HUES6 (cell line): ENCODE data around the gene ARL4A.
"Not testable (repeated sequence)": the region's sequence is repeated elsewhere in the genome, so short reads cannot be mapped to it uniquely, and the experiment has no call there.

Source experiments
- H3K27ac ChIP-seq: 2 replicates; pipeline ENCODE4 v1.7.0; 2013; ENCODE audit warnings: low read depth, mild to moderate bottlenecking, low read length, inconsistent platforms
- H3K27me3 ChIP-seq: 2 replicates; pipeline ENCODE4 v1.6.1; 2013; ENCODE audit warnings: low read length; ENCODE audit not compliant: control insufficient read depth, insufficient read depth
- H3K36me3 ChIP-seq: 2 replicates; pipeline ENCODE4 v1.6.1; 2013; ENCODE audit warnings: low read length; ENCODE audit not compliant: control insufficient read depth, insufficient read depth
- H3K4me1 ChIP-seq: 2 replicates; pipeline ENCODE4 v1.6.1; 2013; ENCODE audit warnings: low read length; ENCODE audit not compliant: control insufficient read depth, insufficient read depth
- H3K4me3 ChIP-seq: 2 replicates; pipeline ENCODE4 v1.5.1; 2013; ENCODE audit warnings: low read depth, low read length
- H3K9ac ChIP-seq: one replicate; pipeline ENCODE4 v1.6.1; 2013; ENCODE audit warnings: mild to moderate bottlenecking, low read length
- H3K9me3 ChIP-seq: 2 replicates; pipeline ENCODE4 v1.6.1; 2013; ENCODE audit warnings: low read depth, low read length; ENCODE audit not compliant: control insufficient read depth, insufficient read depth

Gene ARL4A

DNA sequence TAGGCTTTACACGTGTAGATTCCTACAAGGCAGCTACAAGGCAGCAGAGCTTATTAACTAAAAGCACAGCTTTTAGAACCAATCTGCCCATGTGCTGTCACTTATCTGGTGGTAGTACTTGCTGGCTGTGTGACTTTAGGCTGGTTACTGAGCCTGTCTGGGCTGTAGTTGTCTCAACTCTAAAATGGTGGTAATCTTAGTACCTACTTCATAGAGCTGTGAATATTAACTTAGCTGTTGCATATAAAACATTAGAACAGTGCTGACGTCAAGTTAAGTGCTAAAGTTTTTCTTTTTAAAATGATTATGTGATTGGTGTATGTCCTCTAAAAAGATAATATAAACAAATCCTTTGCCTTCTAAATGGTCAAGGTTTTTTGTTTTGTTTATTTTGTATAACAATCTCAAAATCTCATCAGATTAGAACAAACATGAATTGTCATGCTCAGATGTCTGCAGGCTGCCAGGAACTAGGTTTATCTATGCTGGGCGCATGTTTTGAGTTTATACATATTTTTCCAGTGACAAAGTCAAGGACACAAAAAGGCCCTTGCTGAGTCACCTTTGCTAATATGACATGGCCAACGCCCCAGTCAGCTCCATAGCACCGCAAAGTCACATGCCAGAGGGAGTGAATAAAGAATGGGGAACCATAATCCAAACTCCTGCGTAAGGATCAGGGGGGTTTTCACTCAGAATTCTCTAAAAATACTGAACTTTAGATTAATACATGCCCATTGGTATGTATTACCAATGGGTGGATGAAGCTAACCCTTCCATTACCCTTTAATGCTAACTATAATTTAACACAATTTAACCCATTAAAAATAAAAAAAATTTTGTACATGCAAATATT, 39.8 kb upstream of the ARL4A start:
- no peaks in the 10 kb centered on the region for H3K27me3 ChIP-seq
- peaks cover 22% of the 10 kb centered on the region; the same call in 1 of the 2 replicates for H3K4me1 ChIP-seq
- no peaks in the 10 kb centered on the region for H3K36me3 ChIP-seq
- no peaks in the 10 kb centered on the region for H3K9me3 ChIP-seq
- H3K4me3 ChIP-seq: no peak overlapping the region
- no peak overlapping the region for H3K9ac ChIP-seq
- no peak overlapping the region for H3K27ac ChIP-seq

GRCh38 chr7:12648704-12649261, 38.6 kb upstream of the ARL4A start:
- Histone ChIP-seq H3K27ac (no peak overlapping the region), H3K27me3 (no peaks in the 10 kb centered on the region), H3K9ac (no peak overlapping the region), H3K4me1 (peaks cover 22% of the 10 kb centered on the region; the same call in 1 of the 2 replicates), H3K4me3 (no peak overlapping the region), H3K9me3 (no peaks in the 10 kb centered on the region), H3K36me3 (no peaks in the 10 kb centered on the region)

DNA sequence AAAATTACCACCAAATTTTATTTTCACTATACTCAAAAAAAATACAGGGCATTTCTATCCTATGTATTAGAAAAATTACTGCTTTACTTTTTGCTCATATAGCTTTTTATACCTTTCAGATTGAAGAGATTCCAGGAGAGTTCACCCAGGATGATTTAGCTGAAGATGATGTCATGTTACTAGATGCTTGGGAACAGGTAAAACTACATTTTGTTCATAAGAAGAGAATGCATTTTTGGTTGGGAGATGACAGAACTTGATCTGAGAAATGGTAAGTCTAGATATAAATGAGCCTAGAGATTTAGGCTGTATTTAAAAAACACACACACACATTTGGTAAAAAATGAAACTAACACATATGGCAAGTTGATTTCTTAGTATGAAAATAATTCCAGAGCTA, 38.1 kb upstream of the ARL4A start:
- Histone ChIP-seq H3K4me1 (peaks cover 22% of the 10 kb centered on the region; the same call in 1 of the 2 replicates), H3K9ac (no peak overlapping the region), H3K27ac (no peak overlapping the region), H3K9me3 (no peaks in the 10 kb centered on the region), H3K27me3 (no peaks in the 10 kb centered on the region), H3K4me3 (no peak overlapping the region), H3K36me3 (no peaks in the 10 kb centered on the region)

- Histone ChIP-seq H3K9ac (no peak overlapping the region), H3K27ac (no peak overlapping the region), H3K4me1 (peaks cover 22% of the 10 kb centered on the region; the same call in 1 of the 2 replicates), H3K9me3 (no peaks in the 10 kb centered on the region), H3K27me3 (no peaks in the 10 kb centered on the region), H3K36me3 (no peaks in the 10 kb centered on the region), H3K4me3 (no peak overlapping the region)
Observed at GRCh38 chr7:12650080-12650479, 37.4 kb upstream of the ARL4A start.

GRCh38 chr7:12653110-12653509, 34.3 kb upstream of the ARL4A start:
- no peaks in the 10 kb centered on the region for H3K36me3 ChIP-seq
- H3K9ac ChIP-seq: no peak overlapping the region
- H3K9me3 ChIP-seq: no peaks in the 10 kb centered on the region
- 0 out of 2 replicates have a peak, but pooled peaks cover 5% of the 10 kb centered on the region for H3K4me1 ChIP-seq
- no peak overlapping the region for H3K4me3 ChIP-seq
- no peaks in the 10 kb centered on the region for H3K27me3 ChIP-seq
- no peak overlapping the region for H3K27ac ChIP-seq

DNA sequence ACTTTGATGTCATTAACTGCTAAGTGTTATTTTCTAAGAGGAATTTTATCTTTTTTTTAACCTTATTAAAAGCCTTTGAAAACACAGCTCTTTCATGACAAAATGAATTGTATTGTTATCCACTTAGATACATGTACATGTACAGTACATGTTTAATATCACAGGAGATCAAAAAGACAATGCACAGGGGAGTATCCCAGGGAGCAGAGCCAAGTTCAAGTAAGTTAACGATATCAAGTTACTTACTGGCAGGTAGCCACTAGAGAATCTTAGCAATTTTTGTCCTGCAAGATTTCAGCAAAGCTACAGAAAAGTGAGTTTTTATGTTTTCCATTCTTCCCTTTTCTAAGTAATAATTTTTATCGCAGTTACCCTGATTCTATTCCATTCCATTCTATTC, 33.9 kb upstream of the ARL4A start:
- H3K27me3 ChIP-seq: no peaks in the 10 kb centered on the region
- H3K36me3 ChIP-seq: no peaks in the 10 kb centered on the region
- 0 out of 2 replicates have a peak, but pooled peaks cover 4% of the 10 kb centered on the region for H3K4me1 ChIP-seq
- no peak overlapping the region for H3K27ac ChIP-seq
- no peaks in the 10 kb centered on the region for H3K9me3 ChIP-seq
- H3K9ac ChIP-seq: no peak overlapping the region
- H3K4me3 ChIP-seq: no peak overlapping the region

GRCh38 chr7:12655161-12655560, 32.3 kb upstream of the ARL4A start:
- Histone ChIP-seq H3K27ac (no peak overlapping the region), H3K36me3 (no peaks in the 10 kb centered on the region), H3K4me3 (no peak overlapping the region), H3K9me3 (0 out of 2 replicates have a peak, but pooled peaks cover 4% of the 10 kb centered on the region), H3K27me3 (no peaks in the 10 kb centered on the region), H3K4me1 (no peaks in the 10 kb centered on the region), H3K9ac (no peak overlapping the region)

- H3K4me1 ChIP-seq, H3K36me3 ChIP-seq, H3K4me3 ChIP-seq, H3K27ac ChIP-seq, H3K27me3 ChIP-seq: not testable (repeated sequence)
- Histone ChIP-seq H3K9me3 (peaks cover 14% of the 10 kb centered on the region; the same call in 1 of the 2 replicates), H3K9ac (peak overlapping the region; percentile 39)
Observed at GRCh38 chr7:12660423-12660822, 27.0 kb upstream of the ARL4A start.

DNA sequence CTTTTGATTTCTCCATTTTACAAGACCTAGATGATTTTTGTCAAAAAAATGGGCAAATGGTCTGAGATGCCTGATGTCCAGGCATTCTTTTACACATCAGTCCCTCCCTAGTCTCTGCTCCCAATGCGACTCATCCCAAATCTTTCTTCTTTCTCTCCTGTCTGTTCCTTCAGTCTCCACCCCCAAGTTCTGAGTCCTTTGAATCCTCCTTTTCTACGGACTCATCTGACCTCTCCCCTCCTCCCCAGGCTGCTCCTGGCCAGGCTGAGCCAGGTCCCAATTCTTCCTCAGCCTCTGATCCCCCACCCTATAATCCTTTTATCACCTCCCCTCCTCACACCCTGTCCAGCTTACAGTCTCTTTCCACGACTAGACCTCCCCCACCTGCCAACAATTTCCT, 26.4 kb upstream of the ARL4A start:
- H3K9me3 ChIP-seq: peaks cover 14% of the 10 kb centered on the region; the same call in 1 of the 2 replicates
- H3K27ac ChIP-seq, H3K27me3 ChIP-seq, H3K4me1 ChIP-seq, H3K36me3 ChIP-seq, H3K9ac ChIP-seq, H3K4me3 ChIP-seq: not testable (repeated sequence)

- no peaks in the 10 kb centered on the region for H3K27me3 ChIP-seq
- H3K9me3 ChIP-seq: peaks cover 14% of the 10 kb centered on the region; the same call in 1 of the 2 replicates
- no peaks in the 10 kb centered on the region for H3K4me1 ChIP-seq
- no peak overlapping the region for H3K4me3 ChIP-seq
- no peak overlapping the region for H3K9ac ChIP-seq
- no peaks in the 10 kb centered on the region for H3K36me3 ChIP-seq
- H3K27ac ChIP-seq: no peak overlapping the region
Observed at GRCh38 chr7:12661581-12661980, 25.9 kb upstream of the ARL4A start.

- Histone ChIP-seq H3K27ac (no peak overlapping the region), H3K4me3 (no peak overlapping the region), H3K4me1 (no peaks in the 10 kb centered on the region), H3K36me3 (no peaks in the 10 kb centered on the region), H3K27me3 (no peaks in the 10 kb centered on the region), H3K9ac (no peak overlapping the region), H3K9me3 (no peaks in the 10 kb centered on the region)
Observed at GRCh38 chr7:12670000-12670729, 17.3 kb upstream of the ARL4A start.
